ENCODE results near the gene ZNF846.

DNA sequence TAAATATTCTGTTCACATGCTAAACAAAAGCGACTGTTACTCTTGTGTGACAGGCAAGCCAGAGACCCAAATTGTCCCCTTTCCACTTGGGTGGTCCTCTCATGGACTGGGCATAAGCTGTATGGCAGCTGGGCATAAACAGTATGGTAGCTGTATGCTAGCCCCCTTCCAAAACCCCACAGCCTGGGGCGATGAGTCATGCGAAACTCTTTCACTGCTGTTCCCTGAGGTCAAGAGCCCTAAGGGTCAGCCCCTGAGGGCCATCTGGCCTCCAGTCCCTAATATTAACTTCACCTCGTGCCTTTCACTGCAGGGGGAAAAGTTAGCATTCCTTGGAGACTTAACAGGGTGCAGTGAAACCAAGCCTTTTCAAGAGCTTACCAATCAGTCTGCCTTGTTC, 48.0 kb downstream of the ZNF846 start:
- TF ChIP-seq, protein P1, sequence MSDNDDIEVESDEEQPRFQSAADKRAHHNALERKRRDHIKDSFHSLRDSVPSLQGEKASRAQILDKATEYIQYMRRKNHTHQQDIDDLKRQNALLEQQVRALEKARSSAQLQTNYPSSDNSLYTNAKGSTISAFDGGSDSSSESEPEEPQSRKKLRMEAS (IDR thresholded peaks at IDR 0.05), result no peak
- TF ChIP-seq TAF1 (IDR thresholded peaks at IDR 0.05; ENCODE audit: low read depth), result no peak
- no peak for TF ChIP-seq YY1 (IDR thresholded peaks at IDR 0.05; ENCODE audit: low read depth)
- TF ChIP-seq, protein P2, sequence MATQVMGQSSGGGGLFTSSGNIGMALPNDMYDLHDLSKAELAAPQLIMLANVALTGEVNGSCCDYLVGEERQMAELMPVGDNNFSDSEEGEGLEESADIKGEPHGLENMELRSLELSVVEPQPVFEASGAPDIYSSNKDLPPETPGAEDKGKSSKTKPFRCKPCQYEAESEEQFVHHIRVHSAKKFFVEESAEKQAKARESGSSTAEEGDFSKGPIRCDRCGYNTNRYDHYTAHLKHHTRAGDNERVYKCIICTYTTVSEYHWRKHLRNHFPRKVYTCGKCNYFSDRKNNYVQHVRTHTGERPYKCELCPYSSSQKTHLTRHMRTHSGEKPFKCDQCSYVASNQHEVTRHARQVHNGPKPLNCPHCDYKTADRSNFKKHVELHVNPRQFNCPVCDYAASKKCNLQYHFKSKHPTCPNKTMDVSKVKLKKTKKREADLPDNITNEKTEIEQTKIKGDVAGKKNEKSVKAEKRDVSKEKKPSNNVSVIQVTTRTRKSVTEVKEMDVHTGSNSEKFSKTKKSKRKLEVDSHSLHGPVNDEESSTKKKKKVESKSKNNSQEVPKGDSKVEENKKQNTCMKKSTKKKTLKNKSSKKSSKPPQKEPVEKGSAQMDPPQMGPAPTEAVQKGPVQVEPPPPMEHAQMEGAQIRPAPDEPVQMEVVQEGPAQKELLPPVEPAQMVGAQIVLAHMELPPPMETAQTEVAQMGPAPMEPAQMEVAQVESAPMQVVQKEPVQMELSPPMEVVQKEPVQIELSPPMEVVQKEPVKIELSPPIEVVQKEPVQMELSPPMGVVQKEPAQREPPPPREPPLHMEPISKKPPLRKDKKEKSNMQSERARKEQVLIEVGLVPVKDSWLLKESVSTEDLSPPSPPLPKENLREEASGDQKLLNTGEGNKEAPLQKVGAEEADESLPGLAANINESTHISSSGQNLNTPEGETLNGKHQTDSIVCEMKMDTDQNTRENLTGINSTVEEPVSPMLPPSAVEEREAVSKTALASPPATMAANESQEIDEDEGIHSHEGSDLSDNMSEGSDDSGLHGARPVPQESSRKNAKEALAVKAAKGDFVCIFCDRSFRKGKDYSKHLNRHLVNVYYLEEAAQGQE (IDR thresholded peaks at IDR 0.05; ENCODE audit: low read depth), result no peak
- no peak for TF ChIP-seq RAD21 (IDR thresholded peaks at IDR 0.05; ENCODE audit: low read depth)
- TF ChIP-seq TCF12 (IDR thresholded peaks at IDR 0.05; ENCODE audit: low read depth), result no peak
- TF ChIP-seq EP300 (IDR thresholded peaks at IDR 0.05; ENCODE audit: borderline replicate concordance), result no peak
- TF ChIP-seq CEBPB (IDR thresholded peaks at IDR 0.05), result no peak
- TF ChIP-seq FOXM1 (IDR thresholded peaks at IDR 0.05; ENCODE audit: borderline replicate concordance, low read depth), result no peak
- no peak for TF ChIP-seq EGR1 (IDR thresholded peaks at IDR 0.05)
- TF ChIP-seq, protein P3, sequence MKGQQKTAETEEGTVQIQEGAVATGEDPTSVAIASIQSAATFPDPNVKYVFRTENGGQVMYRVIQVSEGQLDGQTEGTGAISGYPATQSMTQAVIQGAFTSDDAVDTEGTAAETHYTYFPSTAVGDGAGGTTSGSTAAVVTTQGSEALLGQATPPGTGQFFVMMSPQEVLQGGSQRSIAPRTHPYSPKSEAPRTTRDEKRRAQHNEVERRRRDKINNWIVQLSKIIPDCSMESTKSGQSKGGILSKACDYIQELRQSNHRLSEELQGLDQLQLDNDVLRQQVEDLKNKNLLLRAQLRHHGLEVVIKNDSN (IDR thresholded peaks at IDR 0.05), result no peak
- TF ChIP-seq NFIC (IDR thresholded peaks at IDR 0.05), result no peak
